ENCODE measurements around the gene TFF1. TPM values are rescaled to one million over a fixed set of nuclear protein-coding genes. Genes with fewer than 3 reads are reported as not detected.
A peak's percentile ranks its signal among the peaks of the same experiment; 100 is the strongest.

The TFF1 gene
- total RNA-seq, 1 experiment from 2014 or later, result 111 TPM

- BruUV-seq (replicated peaks), result no TSS peak
- no peak overlapping the region for H3K27ac ChIP-seq (ENCODE audit: low read length)
- POLR2A ChIA-PET (ENCODE audit: unreplicated experiment), result no interaction called here
- no peaks in the 10 kb centered on the region for H3K27me3 ChIP-seq (ENCODE audit: low read length)
- no peak overlapping the region for H3K4me3 ChIP-seq (ENCODE audit: low read length)
- no peak overlapping the region for H3K4me2 ChIP-seq (ENCODE audit: low read length)
- H3K79me2 ChIP-seq (ENCODE audit: low read length), result no peaks in the 10 kb centered on the region
- no peaks in the 10 kb centered on the region for H4K20me1 ChIP-seq (ENCODE audit: low read length)
- no peaks in the 10 kb centered on the region for H3K9me2 ChIP-seq (replicated peaks; ENCODE audit: low read length)
- H3K9ac ChIP-seq (ENCODE audit: low read length), result no peak overlapping the region
- peaks cover 19% of the 10 kb centered on the region for H3K4me1 ChIP-seq (ENCODE audit: insufficient read depth, low read length)
- ATAC-seq, result peak; percentile 32
- H3F3A ChIP-seq (ENCODE audit: low read length, unreplicated experiment), result no peaks in the 10 kb centered on the region
- no peak for TF ChIP-seq CTCF (conservative IDR thresholded peaks at IDR 0.05; ENCODE audit: low read depth, low read length)
- no peak for TF ChIP-seq EZH2phosphoT487 (IDR thresholded peaks at IDR 0.05; ENCODE audit: borderline replicate concordance, low read length)
- TF ChIP-seq EZH2 (IDR thresholded peaks at IDR 0.05; ENCODE audit: low read length, unreplicated experiment), result no peak
- no peaks in the 10 kb centered on the region for H3K36me3 ChIP-seq (ENCODE audit: low read depth, low read length)
- CTCF ChIA-PET, result no interaction called here
- H2AFZ ChIP-seq (ENCODE audit: low read length), result no peak overlapping the region
- H3K9me3 ChIP-seq (ENCODE audit: low read length), result no peaks in the 10 kb centered on the region
- intact Hi-C loops (cut with micrococcal nuclease), result loop anchor here (5.0 kb wide), 1 partner anchor 117 kb away; no protein-coding TSS in a partner anchor
- DNase-seq, result peak; percentile 23
Measured at GRCh38 chr21:42400525-42400924, 34.2 kb upstream of the TFF1 start.

- Histone ChIP-seq H3K4me3 (ENCODE audit: low read length) (no peak overlapping the region), H3K4me1 (ENCODE audit: insufficient read depth, low read length) (peaks cover 16% of the 10 kb centered on the region), H4K20me1 (ENCODE audit: low read length) (no peaks in the 10 kb centered on the region), H3K79me2 (ENCODE audit: low read length) (no peaks in the 10 kb centered on the region), H3K9me3 (ENCODE audit: low read length) (no peaks in the 10 kb centered on the region), H3K27ac (ENCODE audit: low read length) (no peak overlapping the region), H3F3A (ENCODE audit: low read length, unreplicated experiment) (no peaks in the 10 kb centered on the region), H3K9me2 (replicated peaks; ENCODE audit: low read length) (no peaks in the 10 kb centered on the region), H3K27me3 (ENCODE audit: low read length) (no peaks in the 10 kb centered on the region), H2AFZ (ENCODE audit: low read length) (no peak overlapping the region), H3K4me2 (ENCODE audit: low read length) (no peak overlapping the region), H3K9ac (ENCODE audit: low read length) (no peak overlapping the region), H3K36me3 (ENCODE audit: low read depth, low read length) (no peaks in the 10 kb centered on the region)
- DNase-seq (no peak), ATAC-seq (no peak)
- intact Hi-C loops (cut with micrococcal nuclease), result no loop called here
- ChIA-PET POLR2A (ENCODE audit: unreplicated experiment) (no interaction called here), CTCF (no interaction called here)
- no peak for TF ChIP-seq CTCF (conservative IDR thresholded peaks at IDR 0.05; ENCODE audit: low read depth, low read length)
- no peak for TF ChIP-seq EZH2 (IDR thresholded peaks at IDR 0.05; ENCODE audit: low read length, unreplicated experiment)
- no peak for TF ChIP-seq EZH2phosphoT487 (IDR thresholded peaks at IDR 0.05; ENCODE audit: borderline replicate concordance, low read length)
- no TSS peak for BruUV-seq (replicated peaks)
Measured at GRCh38 chr21:42398436-42399028, 32.2 kb upstream of the TFF1 start.

GRCh38 chr21:42397746-42398394 lies 31.5 kb upstream of the TFF1 start:
- POLR2A ChIA-PET (ENCODE audit: unreplicated experiment), result no interaction called here

More at GRCh38 chr21:42397746-42398394, 31.5 kb upstream of the TFF1 start:
- Histone ChIP-seq H3K4me3 (ENCODE audit: low read length) (no peak overlapping the region), H3K4me1 (ENCODE audit: insufficient read depth, low read length) (peaks cover 16% of the 10 kb centered on the region), H3K9me2 (replicated peaks; ENCODE audit: low read length) (no peaks in the 10 kb centered on the region), H3K4me2 (ENCODE audit: low read length) (no peak overlapping the region), H4K20me1 (ENCODE audit: low read length) (no peaks in the 10 kb centered on the region), H3K27ac (ENCODE audit: low read length) (no peak overlapping the region), H3K79me2 (ENCODE audit: low read length) (no peaks in the 10 kb centered on the region), H3K27me3 (ENCODE audit: low read length) (no peaks in the 10 kb centered on the region), H3K36me3 (ENCODE audit: low read depth, low read length) (no peaks in the 10 kb centered on the region), H3K9ac (ENCODE audit: low read length) (no peak overlapping the region), H2AFZ (ENCODE audit: low read length) (no peak overlapping the region), H3K9me3 (ENCODE audit: low read length) (no peaks in the 10 kb centered on the region), H3F3A (ENCODE audit: low read length, unreplicated experiment) (no peaks in the 10 kb centered on the region)
- ATAC-seq (no peak), DNase-seq (no peak)
- intact Hi-C loops (cut with micrococcal nuclease), result no loop called here
- TF ChIP-seq EZH2 (IDR thresholded peaks at IDR 0.05; ENCODE audit: low read length, unreplicated experiment), result no peak
- TF ChIP-seq CTCF (conservative IDR thresholded peaks at IDR 0.05; ENCODE audit: low read depth, low read length), result no peak
- TF ChIP-seq EZH2phosphoT487 (IDR thresholded peaks at IDR 0.05; ENCODE audit: borderline replicate concordance, low read length), result no peak
- CTCF ChIA-PET, result no interaction called here
- BruUV-seq (replicated peaks), result no TSS peak

Measured in PC-3 (cell line).